GM18907 (cell line): ENCODE results near the gene PRR22.

ENCODE experiments used
- ATAC-seq: cut with Tn5 transposase; IDR thresholded peaks from one replicate; pipeline ENCODE4 v1.9.1; 2021; ENCODE audit warnings: mild to moderate bottlenecking, moderate library complexity; ENCODE audit not compliant: unreplicated experiment

The PRR22 gene

DNA sequence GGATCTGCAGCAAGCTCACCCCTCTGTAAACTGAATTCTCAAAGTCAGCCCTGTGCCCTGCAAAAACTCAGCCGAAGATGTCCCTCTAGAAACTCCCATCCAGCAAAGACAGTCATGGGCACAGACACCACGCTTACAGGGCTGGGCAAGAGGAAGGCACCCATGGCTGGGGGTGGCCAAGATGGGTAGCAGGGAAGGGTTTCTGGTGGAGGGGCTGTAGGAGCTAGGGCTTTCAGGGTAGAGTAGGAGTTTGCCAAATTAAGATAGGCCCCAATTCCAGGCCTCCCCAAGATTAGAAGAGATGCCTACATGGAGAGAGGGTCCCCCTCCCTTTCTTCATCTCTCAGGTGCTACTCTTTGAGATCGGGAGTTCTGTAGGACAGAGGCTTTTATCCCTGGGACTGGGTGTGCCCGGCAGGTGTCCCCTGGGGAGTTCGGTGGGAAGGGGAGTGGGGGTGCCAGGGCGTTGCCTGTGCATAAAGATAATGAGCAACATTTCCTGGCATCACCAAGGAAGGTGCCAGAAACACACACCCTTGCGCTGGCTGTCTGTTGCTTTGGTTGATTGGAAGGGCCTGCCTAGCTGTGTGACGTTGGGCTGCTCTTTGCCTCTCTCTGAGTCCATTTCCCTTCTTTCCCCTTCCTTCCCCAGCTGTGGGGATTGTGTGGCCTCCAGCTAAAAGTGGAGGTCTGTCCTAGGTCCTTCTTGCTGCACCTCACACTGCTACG, 29.7 kb upstream of the PRR22 start:
- ATAC-seq = no peak

DNA sequence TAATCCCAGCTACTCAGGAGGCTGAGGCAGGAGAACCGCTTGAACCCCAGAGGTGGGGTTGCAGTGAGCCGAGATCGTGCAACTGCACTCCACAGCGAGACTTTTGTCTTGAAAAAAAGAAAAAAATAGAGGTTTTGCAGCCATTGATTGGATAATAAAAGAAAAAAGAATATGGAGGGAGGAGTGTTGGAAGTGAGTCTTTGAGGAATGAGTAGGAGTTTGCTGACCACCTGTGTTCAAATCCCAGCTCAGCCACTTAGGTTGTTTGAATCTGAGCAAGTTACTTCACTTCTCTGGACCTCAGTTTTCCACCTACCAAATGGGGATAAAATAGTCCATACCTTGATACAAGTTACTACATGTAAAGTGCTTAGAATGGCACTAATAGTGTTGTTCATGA, 26.6 kb upstream of the PRR22 start:
- no peak for ATAC-seq

DNA sequence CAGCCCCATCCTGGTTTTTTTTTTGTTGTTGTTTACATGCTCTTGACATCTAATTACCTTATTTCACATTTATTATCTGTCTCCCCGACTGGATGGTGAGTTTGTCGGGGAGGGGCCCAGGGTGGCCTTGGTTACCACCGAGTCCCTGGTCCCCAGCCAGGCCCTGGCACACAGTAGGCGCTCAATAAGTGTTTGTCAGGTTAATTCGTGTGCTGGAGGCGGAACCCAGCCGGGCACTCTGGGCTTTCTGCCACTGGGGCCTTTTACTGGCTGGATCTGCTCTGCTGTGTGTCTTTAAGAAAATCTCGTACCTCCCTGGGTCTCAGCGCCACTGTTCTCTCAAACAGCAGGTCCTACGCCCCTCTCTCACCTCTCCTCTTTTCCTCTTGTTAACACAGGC, 24.9 kb upstream of the PRR22 start:
- no peak for ATAC-seq

DNA sequence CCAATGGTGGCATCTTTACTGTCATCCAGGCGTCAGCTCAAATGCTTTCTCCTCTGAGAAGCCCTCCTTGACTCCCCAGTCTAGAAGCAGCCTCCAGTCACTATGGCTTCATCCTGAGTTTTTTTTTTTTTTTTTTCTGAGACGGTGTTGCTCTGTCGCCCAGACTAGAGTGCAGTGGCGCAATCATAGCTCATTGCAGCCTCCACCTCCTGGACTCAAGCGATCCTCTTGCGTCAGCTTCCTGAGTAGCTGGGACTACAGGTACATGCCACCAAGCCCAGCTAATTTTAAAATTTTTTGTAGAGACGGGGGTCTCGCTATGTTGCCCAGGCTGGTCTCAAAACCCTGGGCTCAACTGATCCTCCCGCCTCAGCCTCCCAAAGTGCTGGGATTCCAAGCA, 24.5 kb upstream of the PRR22 start:
- no peak for ATAC-seq

DNA sequence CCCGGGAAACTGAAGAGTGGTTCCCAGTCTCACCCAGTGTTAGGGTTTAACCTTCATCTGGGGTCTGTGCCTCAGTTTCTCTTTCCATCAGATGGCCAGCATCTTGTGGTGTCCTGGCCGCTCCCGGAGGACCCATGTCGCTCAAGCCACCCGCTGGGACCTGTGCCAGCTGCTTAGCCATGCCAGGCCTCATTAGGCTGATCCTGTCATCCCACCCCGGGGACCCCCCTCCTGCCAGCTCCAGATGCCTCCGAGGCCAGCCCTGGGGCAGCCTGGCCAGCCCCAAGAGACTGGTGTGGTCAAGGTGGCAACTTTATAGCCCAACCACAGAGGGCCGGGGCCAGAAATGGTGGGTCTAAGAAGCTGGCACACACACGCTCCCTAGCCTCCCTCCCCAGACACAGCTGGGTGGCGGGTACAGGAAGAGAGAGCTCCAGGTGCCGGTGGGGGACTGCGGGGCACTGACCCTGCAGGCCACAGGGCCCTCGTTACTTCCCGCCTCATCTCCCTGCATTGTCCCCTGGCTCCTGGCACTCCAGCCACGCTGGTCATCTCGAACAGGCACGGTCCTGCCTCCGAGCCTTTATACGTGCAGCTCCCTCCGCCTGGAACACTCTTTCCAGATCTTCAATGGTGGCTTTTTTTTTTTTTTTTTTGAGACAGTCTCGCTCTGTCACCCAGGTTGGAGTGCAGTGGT, 23.7 kb upstream of the PRR22 start:
- no peak for ATAC-seq

DNA sequence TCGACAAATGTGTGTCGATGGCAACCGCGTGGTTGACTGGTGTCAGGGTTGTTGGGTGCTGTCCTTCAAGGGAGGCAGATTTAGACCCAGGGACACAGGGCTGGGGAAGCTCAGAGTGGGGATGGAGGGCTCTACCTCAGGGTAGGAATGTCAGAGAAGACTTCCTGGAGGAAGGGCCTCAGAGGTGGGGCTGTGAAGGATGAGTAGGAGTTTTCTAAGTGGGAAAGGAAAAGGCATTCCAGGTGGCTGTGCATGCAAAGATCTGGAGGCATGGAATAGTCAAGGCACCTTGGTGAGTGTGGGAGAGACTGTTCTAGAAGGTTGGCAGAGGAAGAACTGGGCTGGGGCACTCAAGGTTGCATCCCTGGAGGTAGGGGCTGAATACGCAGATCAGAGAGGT, 22.4 kb upstream of the PRR22 start:
- no peak for ATAC-seq

DNA sequence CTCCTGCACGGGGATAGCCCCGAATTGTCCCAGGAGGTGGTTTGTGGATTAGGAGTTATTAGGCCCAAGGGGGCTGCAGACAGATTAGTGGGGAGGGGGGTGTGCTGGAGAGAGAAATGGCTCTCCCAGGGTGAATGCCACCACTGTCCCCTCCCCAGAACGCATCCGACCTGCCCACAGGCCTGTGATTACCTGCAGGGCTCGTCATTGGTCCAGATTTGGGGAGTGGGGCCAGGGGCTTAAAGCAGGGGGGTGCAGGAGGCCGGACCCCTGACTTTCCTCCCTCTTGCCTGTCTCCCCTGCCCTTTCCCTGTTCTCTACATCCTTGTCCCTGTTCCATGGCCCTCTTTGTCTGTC, 21.6 kb upstream of the PRR22 start:
- ATAC-seq = no peak

DNA sequence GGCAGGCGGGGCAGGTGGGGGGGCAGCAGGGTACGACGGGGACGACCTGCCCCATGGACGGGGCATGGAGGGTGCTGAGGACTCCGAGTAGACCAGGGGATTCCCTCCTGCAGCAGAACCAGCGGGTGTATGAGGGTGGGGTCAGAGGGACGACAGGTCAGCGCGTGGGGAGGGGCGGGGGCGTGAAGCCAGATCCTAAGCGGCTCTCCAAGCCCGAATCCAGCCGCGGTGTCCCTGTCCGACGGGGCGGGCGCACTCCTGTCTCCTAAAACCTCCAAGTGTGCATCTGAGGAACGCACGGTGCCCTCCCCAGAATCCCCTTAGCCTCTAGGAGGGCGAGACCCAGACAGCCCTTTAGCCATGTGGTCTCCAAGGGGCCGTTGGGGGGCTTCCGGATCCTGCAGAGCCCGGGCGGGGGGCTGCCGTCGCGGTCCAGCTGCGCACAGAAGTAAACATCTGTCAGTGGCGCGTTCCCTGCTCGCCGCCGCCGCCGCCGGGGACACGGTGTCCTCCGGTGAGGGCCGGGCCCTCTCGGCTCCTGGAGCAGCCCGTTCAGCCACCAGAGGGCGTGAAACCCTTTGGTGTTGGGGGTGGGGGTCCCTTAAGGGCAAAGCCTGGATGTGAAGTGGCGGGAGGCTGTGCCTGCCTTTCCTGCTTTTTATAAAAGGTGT, 21.1 kb upstream of the PRR22 start:
- no peak for ATAC-seq

DNA sequence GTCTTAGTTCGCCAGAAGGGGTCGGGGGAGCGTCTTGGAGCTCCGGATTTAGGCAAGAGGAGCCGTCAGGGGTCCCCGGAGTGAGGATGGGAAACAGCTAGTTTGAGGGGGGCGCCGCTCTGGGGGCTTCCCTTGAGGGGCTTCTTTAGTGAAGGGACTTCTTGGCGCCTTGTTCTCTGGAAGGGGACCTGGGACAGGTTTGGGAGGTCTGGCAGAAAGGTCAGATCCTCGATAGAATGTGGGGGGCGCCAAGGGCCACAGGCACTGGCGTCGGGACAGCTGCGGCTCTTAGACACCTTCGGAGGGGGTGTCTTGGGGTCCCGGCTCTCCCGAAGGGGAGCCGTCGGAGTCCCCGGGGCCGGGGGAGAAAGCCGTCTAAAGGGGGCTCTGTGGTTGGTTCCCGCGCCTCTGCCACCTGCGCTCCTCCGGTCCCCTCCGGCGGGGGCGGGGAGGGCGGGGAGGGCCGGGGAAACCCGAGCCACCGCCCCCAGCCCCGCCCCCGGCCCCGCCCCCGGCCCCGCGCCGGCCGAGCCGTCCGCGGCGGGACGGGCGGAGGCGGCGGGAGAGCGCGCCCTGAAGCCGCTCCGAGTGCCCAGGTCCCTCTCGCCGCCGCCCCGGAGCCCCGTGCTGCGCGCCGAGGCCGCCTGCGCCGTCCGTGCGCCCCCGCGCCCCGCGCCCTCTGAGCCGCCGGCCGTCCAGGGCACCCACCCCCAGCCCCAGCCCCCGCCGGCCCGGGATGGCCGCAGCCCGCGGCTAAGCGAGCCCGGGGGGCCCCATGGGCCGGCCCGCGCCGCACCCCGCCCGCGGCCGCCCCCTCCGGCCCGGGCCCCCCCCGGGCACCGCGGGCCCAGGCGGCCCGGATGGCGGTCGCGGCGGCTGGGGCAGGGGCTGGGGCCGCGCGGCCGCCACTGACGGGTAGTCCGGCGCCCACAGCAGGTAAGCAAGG, 20.2 kb upstream of the PRR22 start, which contains the start of gene NRTN:
NRTN (plus strand) TSS at position 552 of the 946 bp plus-strand sequence. CDS start 19,099 bp downstream, outside the sequence.
- ATAC-seq = no peak

DNA sequence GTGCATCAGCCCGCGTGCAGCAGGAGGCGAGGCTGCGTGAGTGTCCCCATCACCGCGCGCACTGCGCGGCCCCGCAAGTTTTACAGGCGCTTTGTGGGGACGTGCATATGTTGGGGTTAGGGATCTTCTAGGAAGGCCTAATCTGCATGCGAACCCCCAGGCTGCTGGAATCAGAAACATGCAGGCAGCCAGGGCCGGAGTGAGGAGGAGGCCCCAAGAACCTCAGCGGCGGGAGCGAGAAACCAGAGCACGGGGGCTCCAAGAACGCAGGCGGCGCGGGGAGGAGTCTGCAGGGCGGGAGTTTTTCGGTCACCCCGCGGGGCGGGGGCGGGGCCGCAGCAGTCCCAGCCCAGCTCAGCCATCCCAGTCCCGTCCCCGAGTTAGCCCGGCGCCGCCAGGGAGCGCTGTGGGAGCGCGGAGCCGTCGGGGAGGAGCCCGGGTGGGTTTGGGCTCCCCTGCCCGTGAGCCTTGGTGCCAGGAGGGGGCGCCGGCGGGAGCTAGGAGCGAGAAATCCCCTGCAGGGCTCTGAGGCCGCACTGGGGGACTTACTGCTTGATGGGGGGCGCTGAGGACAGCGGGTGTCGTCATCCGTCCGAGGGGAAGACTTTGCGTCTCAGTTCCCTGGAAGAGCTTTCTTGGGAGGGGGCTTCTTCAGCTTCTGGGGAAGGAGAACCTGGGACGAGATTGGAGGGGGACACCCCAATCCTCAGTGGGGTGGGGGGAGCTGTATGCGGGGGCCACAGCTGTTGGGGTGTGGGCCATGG, 19.4 kb upstream of the PRR22 start:
- peak; percentile 66 for ATAC-seq

DNA sequence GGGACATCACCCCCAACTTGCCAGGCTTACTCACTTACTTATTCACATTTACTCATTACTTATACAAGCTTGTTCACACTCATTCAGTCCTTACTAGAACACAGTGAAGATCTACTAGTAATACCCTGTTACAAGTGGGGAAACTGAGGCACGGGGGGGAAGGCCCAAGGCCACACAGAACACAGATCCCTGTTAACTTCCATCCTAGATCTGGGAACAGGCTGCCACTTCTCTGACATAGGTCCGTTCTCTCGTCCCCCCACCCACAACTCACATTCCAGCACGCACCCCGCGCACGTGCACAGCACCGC, 18.9 kb upstream of the PRR22 start:
- no peak for ATAC-seq

DNA sequence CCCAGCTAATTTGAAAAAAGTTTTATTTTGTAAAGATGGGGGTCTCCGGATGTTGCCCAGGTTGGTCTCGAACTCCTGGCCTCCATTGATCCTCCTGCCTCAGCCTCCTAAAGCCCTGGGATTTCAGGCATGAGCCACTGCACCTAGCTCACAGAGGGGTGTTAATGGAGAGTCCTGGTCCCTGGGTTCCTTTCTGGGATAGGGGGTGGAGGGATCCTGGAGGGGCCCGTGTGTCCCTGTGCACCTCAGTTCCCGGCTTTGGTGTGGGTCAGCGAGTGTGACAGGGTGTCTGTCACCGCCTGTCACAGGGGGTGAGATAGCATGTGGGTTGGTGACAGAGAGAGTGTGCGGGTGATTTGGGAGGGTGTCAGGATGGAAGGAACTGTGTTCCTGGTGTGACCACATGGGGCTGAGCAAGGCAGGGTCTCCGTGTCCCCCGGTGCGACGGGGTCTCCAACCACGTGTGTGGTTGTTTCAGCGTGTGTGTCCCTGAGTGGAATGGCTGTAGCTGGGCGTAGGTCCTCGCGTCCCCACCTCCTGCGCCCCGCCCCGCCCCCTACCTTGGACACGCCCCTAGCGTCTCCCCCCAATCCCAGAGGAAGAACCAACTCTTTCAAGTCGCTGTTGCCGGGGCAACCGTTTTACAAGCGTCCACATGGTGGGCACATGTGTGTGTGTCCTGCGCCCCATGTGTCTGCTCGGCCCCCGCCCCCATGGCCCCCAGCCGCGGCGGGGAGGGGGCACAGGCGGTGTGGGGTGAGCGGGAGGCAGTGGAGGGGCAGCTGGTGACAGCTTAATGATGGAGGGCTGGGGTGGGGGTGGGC, 17.5 kb upstream of the PRR22 start:
- no peak for ATAC-seq

DNA sequence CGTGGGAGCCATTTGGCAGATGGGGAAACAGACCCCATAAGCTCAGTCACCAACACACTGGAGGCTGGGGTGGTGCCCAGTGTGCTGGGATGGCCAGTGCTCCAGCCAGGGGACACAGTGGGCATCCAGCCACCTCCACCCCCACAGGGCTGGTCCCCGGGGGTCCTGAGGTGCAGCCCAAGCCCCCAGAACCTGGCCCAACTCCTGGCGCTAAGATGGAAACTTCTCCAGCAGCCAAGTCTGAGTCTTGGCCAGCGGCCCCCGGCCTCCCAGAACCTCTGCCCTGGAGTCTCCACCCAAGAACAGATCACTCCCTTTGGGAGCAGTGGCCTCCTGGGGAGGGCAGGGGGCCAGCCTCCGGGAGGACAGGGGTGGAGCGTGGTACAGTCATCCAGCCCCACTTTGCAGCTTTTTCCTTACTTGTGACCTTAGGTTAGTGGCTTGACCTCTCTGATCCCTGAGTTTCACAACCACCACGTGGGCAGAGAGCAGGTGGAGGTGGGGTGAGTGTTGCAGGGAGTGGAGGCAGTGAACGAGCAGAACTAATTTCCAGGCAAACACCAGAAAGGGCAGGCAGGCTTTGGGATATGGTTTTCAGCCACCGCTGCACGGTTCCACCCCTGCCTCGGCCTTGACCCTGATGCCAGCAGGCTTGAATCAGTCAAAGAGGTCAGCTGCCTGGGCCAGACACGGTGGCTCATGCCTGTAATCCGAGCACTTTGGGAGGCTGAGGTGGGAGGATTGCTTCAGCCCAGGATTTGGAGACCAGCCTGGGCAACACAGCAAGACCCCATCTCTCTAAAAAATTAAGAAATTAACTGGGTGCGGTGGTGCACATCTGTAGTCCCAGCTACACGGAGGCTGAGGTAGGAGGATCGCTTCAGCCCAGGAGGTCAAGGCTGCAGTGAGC, 16.1 kb upstream of the PRR22 start:
- no peak for ATAC-seq

DNA sequence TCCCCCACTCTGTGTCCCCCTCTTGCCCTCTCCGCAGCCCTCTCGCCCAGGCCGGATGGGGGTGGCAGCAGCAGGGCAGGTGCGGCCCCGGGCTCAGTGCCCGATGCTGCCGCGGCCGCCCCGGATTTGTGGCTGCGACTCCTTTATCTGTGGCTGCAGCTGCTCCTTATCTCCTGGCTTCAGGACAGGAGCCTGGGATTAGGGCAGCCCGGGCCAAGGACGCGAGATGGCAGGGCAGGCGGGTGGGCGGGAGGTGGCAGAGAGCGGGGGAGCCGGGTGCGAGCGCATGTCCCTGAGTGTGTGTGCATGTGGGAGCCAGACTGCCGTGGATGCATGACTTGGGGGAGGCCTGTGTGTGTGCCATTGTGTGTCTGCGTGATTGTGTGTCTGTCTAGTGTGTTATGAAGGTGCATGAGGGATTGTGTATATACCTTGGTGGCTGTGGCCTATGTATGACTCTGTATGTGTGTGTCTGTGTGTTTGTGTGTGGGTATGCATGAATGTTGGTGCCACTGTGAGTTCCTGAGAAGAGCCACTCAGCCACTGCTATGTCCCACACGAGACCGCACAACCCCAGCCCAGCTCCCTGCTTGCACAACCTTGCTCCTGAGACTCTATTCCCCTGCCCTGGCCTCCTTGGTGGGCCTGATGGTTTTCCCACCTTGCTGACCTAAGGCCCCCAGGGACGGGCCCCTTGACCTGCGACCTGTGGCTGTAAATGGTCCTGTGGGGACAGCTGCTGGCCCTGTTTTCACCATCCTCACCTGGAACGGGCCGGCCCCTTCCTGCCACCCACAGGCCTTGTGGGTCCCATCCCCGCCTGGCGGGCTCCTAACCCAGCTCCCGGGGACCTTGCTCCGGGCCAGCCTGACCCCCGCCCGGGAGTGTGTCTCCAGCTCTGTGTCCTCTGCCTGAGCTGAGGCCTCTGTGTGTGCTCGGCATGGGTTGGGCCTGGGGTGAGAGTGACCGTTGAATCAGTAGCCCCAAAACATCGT, 15.0 kb upstream of the PRR22 start:
- no peak for ATAC-seq

DNA sequence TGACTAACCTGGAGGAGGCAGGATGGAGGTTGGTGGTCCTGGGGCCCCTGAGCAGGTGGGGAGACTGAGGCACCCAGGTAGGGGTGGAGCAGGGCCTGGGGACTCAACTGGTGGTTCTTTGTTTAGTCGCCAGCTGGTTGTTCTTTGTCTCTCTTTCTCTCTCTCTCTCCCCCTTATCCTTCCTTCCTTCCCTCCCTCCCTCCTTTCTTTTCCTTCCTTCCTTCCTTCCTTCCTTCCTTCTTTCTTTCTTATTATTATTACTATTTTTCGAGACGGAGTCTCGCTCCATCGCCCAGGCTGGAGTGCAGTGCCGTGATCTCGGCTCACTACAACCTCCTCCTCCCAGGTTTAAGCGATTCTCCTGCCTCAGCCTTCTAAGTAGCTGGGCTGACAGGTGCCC, 13.7 kb upstream of the PRR22 start:
- no peak for ATAC-seq

DNA sequence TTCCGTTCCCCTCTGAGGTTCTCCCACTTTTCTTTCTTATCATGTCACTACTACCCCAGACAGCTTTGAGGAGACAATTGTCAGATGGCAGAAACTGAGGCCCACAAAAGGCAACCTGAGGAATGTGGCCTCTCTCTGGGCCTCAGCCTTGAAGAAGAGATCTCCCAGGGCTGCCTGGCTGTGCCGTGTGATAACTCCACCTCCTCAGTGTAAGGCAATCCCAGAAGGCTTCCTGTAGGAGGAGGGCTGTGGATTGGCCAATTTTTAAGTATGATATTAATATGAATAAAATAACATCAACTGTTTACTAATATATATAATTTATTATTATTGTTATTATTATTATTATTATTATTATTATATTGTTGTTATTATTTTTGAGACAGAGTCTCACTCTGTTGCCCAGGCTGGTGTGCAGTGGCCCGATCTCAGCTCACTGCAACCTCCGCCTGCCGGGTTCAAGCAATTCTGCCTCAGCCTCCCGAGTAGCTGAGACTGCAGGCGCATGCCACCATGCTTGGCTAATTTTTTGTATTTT, 10.9 kb upstream of the PRR22 start:
- ATAC-seq = no peak

DNA sequence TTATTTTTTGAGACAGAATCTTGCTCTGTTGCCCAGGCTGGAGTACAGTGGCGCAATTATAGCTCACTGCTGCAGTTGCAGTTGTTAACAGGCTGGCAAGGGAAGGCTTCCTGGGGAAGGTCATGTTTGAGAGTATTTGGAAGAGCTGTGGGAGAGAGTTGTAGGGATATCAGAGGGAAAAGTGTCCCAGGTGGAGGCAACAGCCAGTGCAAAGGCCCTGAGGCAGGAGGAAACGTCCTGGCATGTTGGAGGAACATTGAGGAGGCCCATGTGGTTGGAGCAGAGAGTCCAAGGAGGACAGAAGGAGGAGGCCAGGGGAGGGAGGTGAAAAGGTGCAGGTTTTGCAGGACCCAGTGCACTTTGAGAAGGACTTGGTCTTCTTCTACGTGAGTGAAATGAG, 8.6 kb upstream of the PRR22 start:
- ATAC-seq = no peak
